Measurements from ENCODE around the gene MACO1.

The MACO1 gene

DNA sequence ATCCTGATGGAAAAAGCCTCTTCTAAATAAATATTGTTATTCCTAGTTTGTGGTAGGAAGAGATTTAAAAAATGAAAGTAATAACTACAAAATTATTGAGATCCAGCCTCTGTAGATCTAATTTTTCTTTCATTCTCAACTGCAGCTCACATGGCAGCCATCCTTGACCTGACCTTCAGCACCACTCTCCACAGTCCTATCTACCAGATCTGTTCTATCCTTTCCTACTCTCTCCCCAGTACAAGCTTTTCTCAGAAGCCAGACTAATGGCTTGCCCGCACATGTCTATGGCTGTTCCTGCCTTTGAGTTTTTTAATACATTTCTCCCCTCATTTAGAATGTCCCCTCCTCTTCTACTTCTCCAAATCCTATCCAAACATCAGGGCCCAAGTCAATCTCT lies 51.5 kb downstream of the MACO1 start:
- DNase-seq (ENCODE audit: low read depth, low spot score): no peak

GRCh38 chr1:25484096-25484495 lies 53.4 kb downstream of the MACO1 start:
- H3K36me3 ChIP-seq (ENCODE audit: insufficient read depth, low read length): peaks cover 14% of the 10 kb centered on the region
- TF ChIP-seq POLR2AphosphoS5 (IDR thresholded peaks at IDR 0.05; ENCODE audit: borderline replicate concordance, low read depth, low read length) (no peak), EZH2 (IDR thresholded peaks at IDR 0.05) (no peak), FOXP2 (optimal IDR thresholded peaks at IDR 0.05; ENCODE audit: control extremely low read depth, extremely low read length, insufficient read depth) (no peak)
- no peak for DNase-seq (ENCODE audit: low read depth, low spot score)
- no peak overlapping the region for H3K27ac ChIP-seq
- H3K9ac ChIP-seq (ENCODE audit: insufficient read length): no peak overlapping the region
- no peaks in the 10 kb centered on the region for H3K9me3 ChIP-seq (ENCODE audit: low read depth, low read length)
- H3K4me3 ChIP-seq: no peak overlapping the region

More for the DNA sequence above, 51.5 kb downstream of the MACO1 start:
- Histone ChIP-seq H3K9ac (ENCODE audit: insufficient read length) (no peak overlapping the region), H3K36me3 (ENCODE audit: insufficient read depth, low read length) (peaks cover 12% of the 10 kb centered on the region; the same call in 1 of the 2 replicates), H3K27ac (no peak overlapping the region), H3K9me3 (ENCODE audit: low read depth, low read length) (no peaks in the 10 kb centered on the region), H3K4me3 (no peak overlapping the region)
- no peak for TF ChIP-seq POLR2AphosphoS5 (IDR thresholded peaks at IDR 0.05; ENCODE audit: borderline replicate concordance, low read depth, low read length)
- no peak for TF ChIP-seq EZH2 (IDR thresholded peaks at IDR 0.05)
- TF ChIP-seq FOXP2 (optimal IDR thresholded peaks at IDR 0.05; ENCODE audit: control extremely low read depth, extremely low read length, insufficient read depth): no peak

GRCh38 chr1:25484533-25484932 lies 53.8 kb downstream of the MACO1 start:
- TF ChIP-seq EZH2 (IDR thresholded peaks at IDR 0.05): no peak
- no peak for TF ChIP-seq FOXP2 (optimal IDR thresholded peaks at IDR 0.05; ENCODE audit: control extremely low read depth, extremely low read length, insufficient read depth)
- no peak for TF ChIP-seq POLR2AphosphoS5 (IDR thresholded peaks at IDR 0.05; ENCODE audit: borderline replicate concordance, low read depth, low read length)
- Histone ChIP-seq H3K36me3 (ENCODE audit: insufficient read depth, low read length) (peaks cover 18% of the 10 kb centered on the region), H3K27ac (no peak overlapping the region), H3K4me3 (no peak overlapping the region), H3K9ac (ENCODE audit: insufficient read length) (no peak overlapping the region), H3K9me3 (ENCODE audit: low read depth, low read length) (no peaks in the 10 kb centered on the region)
- DNase-seq (ENCODE audit: low read depth, low spot score): no peak

DNA sequence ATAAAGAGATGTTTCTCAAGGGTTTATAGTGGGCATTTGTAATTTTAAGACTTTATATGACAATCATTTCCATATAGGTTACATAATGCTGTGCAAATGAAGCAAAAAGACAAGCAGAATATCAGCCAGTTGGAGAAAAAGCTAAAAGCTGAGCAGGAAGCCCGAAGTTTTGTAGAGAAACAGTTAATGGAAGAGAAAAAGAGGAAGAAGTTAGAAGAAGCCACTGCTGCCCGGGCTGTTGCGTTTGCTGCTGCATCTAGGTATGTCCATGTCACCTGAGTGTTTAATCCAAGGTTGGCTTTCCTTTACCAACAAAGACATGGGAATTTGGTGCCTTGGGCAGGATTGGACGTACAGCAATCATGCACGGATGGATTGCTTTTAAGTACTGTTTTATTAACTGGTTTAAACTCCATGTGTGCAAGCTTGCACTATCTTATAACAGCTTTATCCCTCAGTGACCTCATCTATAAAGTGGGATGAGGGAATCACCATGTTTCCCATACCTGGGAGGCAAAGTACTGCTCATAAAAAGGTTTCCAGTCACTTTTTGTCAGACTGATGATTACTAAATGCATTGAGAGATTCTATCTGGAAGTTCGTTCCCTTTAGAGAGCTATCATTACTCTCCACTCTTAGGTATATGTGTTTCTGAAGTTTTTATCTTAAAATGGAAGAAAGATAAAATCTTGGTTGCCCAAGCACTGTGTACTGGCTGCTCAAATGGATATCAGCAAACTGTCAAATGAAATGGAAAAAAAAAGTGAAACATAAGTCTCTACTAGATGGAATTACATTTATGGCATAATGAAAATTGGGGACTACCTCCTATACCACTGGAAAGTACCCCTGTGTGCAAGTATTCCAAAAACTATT lies 55.1 kb downstream of the MACO1 start:
- no peak for TF ChIP-seq EZH2 (IDR thresholded peaks at IDR 0.05)
- TF ChIP-seq FOXP2 (optimal IDR thresholded peaks at IDR 0.05; ENCODE audit: control extremely low read depth, extremely low read length, insufficient read depth): no peak
- no peak for TF ChIP-seq POLR2AphosphoS5 (IDR thresholded peaks at IDR 0.05; ENCODE audit: borderline replicate concordance, low read depth, low read length)
- peaks cover 24% of the 10 kb centered on the region for H3K36me3 ChIP-seq (ENCODE audit: insufficient read depth, low read length)
- no peak for DNase-seq (ENCODE audit: low read depth, low spot score)
- no peaks in the 10 kb centered on the region for H3K9me3 ChIP-seq (ENCODE audit: low read depth, low read length)
- no peak overlapping the region for H3K9ac ChIP-seq (ENCODE audit: insufficient read length)
- no peak overlapping the region for H3K4me3 ChIP-seq
- H3K27ac ChIP-seq: no peak overlapping the region

- H3K27ac ChIP-seq: no peak overlapping the region
- H3K4me3 ChIP-seq: no peak overlapping the region
- TF ChIP-seq FOXP2 (optimal IDR thresholded peaks at IDR 0.05; ENCODE audit: control extremely low read depth, extremely low read length, insufficient read depth) (no peak), POLR2AphosphoS5 (IDR thresholded peaks at IDR 0.05; ENCODE audit: borderline replicate concordance, low read depth, low read length) (no peak), EZH2 (IDR thresholded peaks at IDR 0.05) (no peak)
- no peaks in the 10 kb centered on the region for H3K9me3 ChIP-seq (ENCODE audit: low read depth, low read length)
- H3K36me3 ChIP-seq (ENCODE audit: insufficient read depth, low read length): peaks cover 31% of the 10 kb centered on the region
- no peak overlapping the region for H3K9ac ChIP-seq (ENCODE audit: insufficient read length)
- no peak for DNase-seq (ENCODE audit: low read depth, low spot score)
Observed at GRCh38 chr1:25486602-25487001, 55.9 kb downstream of the MACO1 start.

- H3K36me3 ChIP-seq (ENCODE audit: insufficient read depth, low read length): peaks cover 39% of the 10 kb centered on the region
- H3K4me3 ChIP-seq: no peak overlapping the region
- TF ChIP-seq EZH2 (IDR thresholded peaks at IDR 0.05) (no peak), FOXP2 (optimal IDR thresholded peaks at IDR 0.05; ENCODE audit: control extremely low read depth, extremely low read length, insufficient read depth) (no peak), POLR2AphosphoS5 (IDR thresholded peaks at IDR 0.05; ENCODE audit: borderline replicate concordance, low read depth, low read length) (no peak)
- no peak overlapping the region for H3K9ac ChIP-seq (ENCODE audit: insufficient read length)
- no peaks in the 10 kb centered on the region for H3K9me3 ChIP-seq (ENCODE audit: low read depth, low read length)
- no peak for DNase-seq (ENCODE audit: low read depth, low spot score)
- H3K27ac ChIP-seq: no peak overlapping the region
Observed at GRCh38 chr1:25487628-25488027, 56.9 kb downstream of the MACO1 start.

- peaks cover 37% of the 10 kb centered on the region for H3K36me3 ChIP-seq (ENCODE audit: insufficient read depth, low read length)
- H3K4me3 ChIP-seq: no peak overlapping the region
- no peak for DNase-seq (ENCODE audit: low read depth, low spot score)
- no peak overlapping the region for H3K9ac ChIP-seq (ENCODE audit: insufficient read length)
- H3K9me3 ChIP-seq (ENCODE audit: low read depth, low read length): no peaks in the 10 kb centered on the region
- H3K27ac ChIP-seq: no peak overlapping the region
- TF ChIP-seq POLR2AphosphoS5 (IDR thresholded peaks at IDR 0.05; ENCODE audit: borderline replicate concordance, low read depth, low read length) (no peak), FOXP2 (optimal IDR thresholded peaks at IDR 0.05; ENCODE audit: control extremely low read depth, extremely low read length, insufficient read depth) (no peak), EZH2 (IDR thresholded peaks at IDR 0.05) (no peak)
Observed at GRCh38 chr1:25492323-25492722, 61.6 kb downstream of the MACO1 start.

DNA sequence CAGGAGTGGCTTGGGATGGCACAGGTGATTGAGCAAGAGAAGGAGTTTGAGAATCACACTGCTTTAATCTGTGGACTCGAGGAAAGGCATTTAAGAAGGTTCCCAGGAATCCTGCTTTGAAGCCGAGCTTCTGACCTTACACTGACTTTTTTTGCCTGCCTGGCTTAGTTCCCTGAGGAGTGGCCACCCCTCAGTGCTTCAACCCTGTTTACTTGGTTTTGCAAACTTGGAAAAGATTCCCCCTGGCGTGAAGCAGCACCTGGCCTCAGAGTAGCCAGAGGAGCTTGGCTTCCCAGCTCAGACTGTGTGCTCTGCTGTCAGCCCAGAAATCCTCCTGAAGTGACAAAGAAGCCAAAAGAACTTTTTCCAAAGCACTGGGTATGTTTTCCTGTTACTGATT lies 64.3 kb downstream of the MACO1 start:
- no peak overlapping the region for H3K4me3 ChIP-seq
- H3K9me3 ChIP-seq (ENCODE audit: low read depth, low read length): no peaks in the 10 kb centered on the region
- no peak overlapping the region for H3K9ac ChIP-seq (ENCODE audit: insufficient read length)
- no peak for DNase-seq (ENCODE audit: low read depth, low spot score)
- no peak overlapping the region for H3K27ac ChIP-seq
- peaks cover 35% of the 10 kb centered on the region for H3K36me3 ChIP-seq (ENCODE audit: insufficient read depth, low read length)
- TF ChIP-seq FOXP2 (optimal IDR thresholded peaks at IDR 0.05; ENCODE audit: control extremely low read depth, extremely low read length, insufficient read depth): no peak
- no peak for TF ChIP-seq POLR2AphosphoS5 (IDR thresholded peaks at IDR 0.05; ENCODE audit: borderline replicate concordance, low read depth, low read length)
- no peak for TF ChIP-seq EZH2 (IDR thresholded peaks at IDR 0.05)

All from SK-N-MC (cell line).